D721Med (cell line): ENCODE measurements around the gene TLNRD1.

ENCODE experiments used
- DNase-seq: peaks from one replicate; pipeline ENCODE4 v3.0.0; 2011; ENCODE audit warnings: low spot score; ENCODE audit not compliant: insufficient read length
- FAIRE-seq: peaks from 2 replicates; lab custom pipeline; 2011; peaks lifted over from hg19 to GRCh38; lab: Jason Lieb, UNC
- CTCF ChIP-seq: IDR thresholded peaks from 2 replicates; pipeline ENCODE4 v1.5.1; 2012; ENCODE audit warnings: mild to moderate bottlenecking, control low read depth; ENCODE audit not compliant: insufficient read depth; ENCODE audit errors: missing control alignments

Gene TLNRD1

GRCh38 chr15:81038975-81039607 lies 38.4 kb downstream of the TLNRD1 start:
- TF ChIP-seq CTCF, result no peak
- no peak for FAIRE-seq
- no peak for DNase-seq

GRCh38 chr15:81040757-81041156 lies 40.0 kb downstream of the TLNRD1 start:
- FAIRE-seq, result no peak
- TF ChIP-seq CTCF, result no peak
- DNase-seq, result no peak

GRCh38 chr15:81043281-81043934 lies 42.7 kb downstream of the TLNRD1 start:
- no peak for TF ChIP-seq CTCF
- DNase-seq, result no peak
- no peak for FAIRE-seq

- no peak for TF ChIP-seq CTCF
- FAIRE-seq, result no peak
- DNase-seq, result no peak
Observed at GRCh38 chr15:81043935-81044575, 43.3 kb downstream of the TLNRD1 start.

GRCh38 chr15:81046290-81046689 lies 45.6 kb downstream of the TLNRD1 start:
- FAIRE-seq, result no peak
- DNase-seq, result no peak
- TF ChIP-seq CTCF, result no peak

GRCh38 chr15:81047928-81048327 lies 47.2 kb downstream of the TLNRD1 start:
- no peak for TF ChIP-seq CTCF
- DNase-seq (no peak), FAIRE-seq (no peak)

- FAIRE-seq (no peak), DNase-seq (no peak)
- no peak for TF ChIP-seq CTCF
Observed at GRCh38 chr15:81049835-81050234, 49.1 kb downstream of the TLNRD1 start.
